ENCODE measurements around the gene YPEL2. TPM values are rescaled to one million over a fixed set of nuclear protein-coding genes. Genes with fewer than 3 reads are reported as not detected.
A peak's percentile ranks its signal among the peaks of the same experiment; 100 is the strongest.

The YPEL2 gene
- total and polyA plus RNA-seq, 2 donors: 7.0 to 10.6 TPM

DNA sequence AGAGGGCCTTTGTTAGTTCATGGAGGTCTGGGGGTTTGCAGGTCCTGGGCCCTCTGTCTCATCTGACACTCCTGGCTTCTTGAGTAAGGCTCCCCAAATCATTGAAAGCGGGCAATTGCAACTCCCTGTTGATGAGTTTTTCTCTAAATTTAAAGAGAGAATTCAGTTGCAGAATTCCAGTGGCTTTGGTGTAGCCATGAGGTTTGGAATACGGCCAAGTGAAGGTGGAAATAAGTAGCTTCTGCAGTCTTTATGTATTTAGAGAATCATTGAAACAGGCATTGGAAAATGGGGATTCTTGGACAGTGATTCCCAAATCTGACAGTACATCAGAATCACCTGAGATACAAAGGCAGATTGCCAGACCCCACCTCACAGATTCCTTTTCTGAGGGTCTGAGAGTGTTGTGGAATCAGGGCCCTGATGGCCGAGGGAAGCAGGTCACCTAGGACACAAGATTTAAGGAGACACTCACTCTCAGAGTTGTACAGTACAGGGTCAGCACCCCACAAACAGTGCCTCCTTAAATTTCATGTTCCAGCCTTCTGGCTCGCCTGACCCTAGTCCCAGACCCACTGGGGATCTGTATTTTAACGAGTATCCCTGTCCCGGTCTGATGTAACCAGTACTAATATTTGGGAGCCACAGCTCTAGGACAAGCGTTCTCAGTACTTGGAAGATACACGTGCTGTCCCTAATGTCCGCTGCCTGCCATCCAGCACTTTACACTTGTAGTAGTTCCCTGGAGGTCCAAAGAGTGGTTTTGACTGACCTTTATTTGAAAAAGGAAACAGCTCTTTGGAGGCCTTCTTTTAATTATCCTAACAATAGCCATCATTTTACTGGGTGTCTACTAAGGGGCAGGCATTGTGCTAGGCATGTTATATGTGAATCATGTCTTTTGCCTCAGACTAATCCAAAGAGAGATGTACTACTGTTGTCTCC lies 37.8 kb downstream of the YPEL2 start:
- 97% methylated on average over 9 of the region's 9 CpGs for WGBS
- Histone ChIP-seq H3K9me3 (ENCODE audit: control insufficient read depth in 2 of 2, insufficient read depth in 1 of 2, low read length in 1 of 2) (no peaks in the 10 kb centered on the region), H3K36me3 (ENCODE audit: control insufficient read depth in 2 of 2, insufficient read depth in 2 of 2, low read length in 1 of 2) (no peaks in the 10 kb centered on the region), H3K4me3 (ENCODE audit: low read length in 2 of 2) (no peak overlapping the region), H3K27ac (ENCODE audit: low read depth in 1 of 2, low read length in 1 of 2) (no peak overlapping the region), H3K4me1 (ENCODE audit: control insufficient read depth in 2 of 2, insufficient read depth in 2 of 2, low read length in 2 of 2) (peaks cover 14 to 58% of the 10 kb centered on the region in 2 donors), H3K27me3 (ENCODE audit: control insufficient read depth in 2 of 2, insufficient read depth in 1 of 2, low read length in 1 of 2) (no peaks in the 10 kb centered on the region)
- DNase-seq (ENCODE audit: low read depth in 6 of 9, low spot score in 9 of 9): no peak

DNA sequence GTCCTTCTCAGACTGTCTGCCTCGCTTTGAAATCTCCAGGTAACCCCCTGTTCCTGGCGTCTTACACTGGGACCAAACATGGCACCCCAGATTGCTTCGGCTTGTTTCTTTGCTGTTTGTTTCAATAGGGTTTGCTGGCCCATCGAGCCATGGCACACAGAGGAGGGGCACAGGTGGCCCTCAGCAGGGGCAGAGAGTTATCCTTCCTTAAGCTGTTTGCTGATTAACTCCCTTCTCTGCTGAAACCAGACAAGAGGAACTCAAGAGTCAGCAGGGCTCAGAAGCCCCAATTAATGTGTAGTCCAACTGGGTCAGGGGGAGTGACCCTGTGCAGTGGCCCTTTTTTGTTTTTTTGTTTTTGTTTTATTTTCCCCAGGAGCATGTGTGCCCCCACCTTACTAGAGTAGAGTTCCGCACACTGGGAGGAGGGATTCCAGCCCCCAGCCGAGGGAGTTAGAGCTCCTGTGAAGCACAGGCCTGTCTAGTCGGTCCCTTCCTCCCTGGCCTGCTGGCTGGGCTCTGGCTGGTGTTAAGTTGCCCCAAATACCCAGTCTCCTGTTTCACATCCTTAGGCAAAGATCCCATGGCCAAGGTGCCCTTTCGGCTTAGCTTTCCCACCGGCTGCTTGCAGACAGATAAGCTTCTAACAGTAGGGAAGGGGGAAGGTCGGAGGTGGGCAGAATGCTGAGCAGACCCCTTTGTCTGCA lies 39.3 kb downstream of the YPEL2 start:
- WGBS: 95% methylated on average over 10 of the region's 10 CpGs
- DNase-seq (ENCODE audit: low read depth in 6 of 9, low spot score in 9 of 9): no peak
- Histone ChIP-seq H3K36me3 (ENCODE audit: control insufficient read depth in 2 of 2, insufficient read depth in 2 of 2, low read length in 1 of 2) (no peaks in the 10 kb centered on the region), H3K9me3 (ENCODE audit: control insufficient read depth in 2 of 2, insufficient read depth in 1 of 2, low read length in 1 of 2) (no peaks in the 10 kb centered on the region), H3K4me3 (ENCODE audit: low read length in 2 of 2) (no peak overlapping the region), H3K27ac (ENCODE audit: low read depth in 1 of 2, low read length in 1 of 2) (peak overlapping the region; percentile 4 to 26), H3K27me3 (ENCODE audit: control insufficient read depth in 2 of 2, insufficient read depth in 1 of 2, low read length in 1 of 2) (no peaks in the 10 kb centered on the region), H3K4me1 (ENCODE audit: control insufficient read depth in 2 of 2, insufficient read depth in 2 of 2, low read length in 2 of 2) (peaks cover 7 to 44% of the 10 kb centered on the region in 2 donors)

GRCh38 chr17:59371416-59372100 lies 40.1 kb downstream of the YPEL2 start:
- no peaks in the 10 kb centered on the region for H3K36me3 ChIP-seq (ENCODE audit: control insufficient read depth in 2 of 2, insufficient read depth in 2 of 2, low read length in 1 of 2)
- no peaks in the 10 kb centered on the region for H3K27me3 ChIP-seq (ENCODE audit: control insufficient read depth in 2 of 2, insufficient read depth in 1 of 2, low read length in 1 of 2)
- peak overlapping the region; percentile 26 to 33 for H3K27ac ChIP-seq (ENCODE audit: low read depth in 1 of 2, low read length in 1 of 2)
- DNase-seq (ENCODE audit: low read depth in 6 of 9, low spot score in 9 of 9): no peak
- WGBS: 93% methylated on average over 5 of the region's 5 CpGs
- no peaks in the 10 kb centered on the region for H3K9me3 ChIP-seq (ENCODE audit: control insufficient read depth in 2 of 2, insufficient read depth in 1 of 2, low read length in 1 of 2)
- H3K4me3 ChIP-seq (ENCODE audit: low read length in 2 of 2): no peak overlapping the region
- peaks cover 3 to 36% of the 10 kb centered on the region in 2 donors for H3K4me1 ChIP-seq (ENCODE audit: control insufficient read depth in 2 of 2, insufficient read depth in 2 of 2, low read length in 2 of 2)

- H3K36me3 ChIP-seq (ENCODE audit: control insufficient read depth in 2 of 2, insufficient read depth in 2 of 2, low read length in 1 of 2): no peaks in the 10 kb centered on the region
- WGBS: 63% methylated on average over 2 of the region's 2 CpGs
- H3K27ac ChIP-seq (ENCODE audit: low read depth in 1 of 2, low read length in 1 of 2): peak overlapping the region; percentile 48 to 75
- H3K27me3 ChIP-seq (ENCODE audit: control insufficient read depth in 2 of 2, insufficient read depth in 1 of 2, low read length in 1 of 2): no peaks in the 10 kb centered on the region
- no peak overlapping the region for H3K4me3 ChIP-seq (ENCODE audit: low read length in 2 of 2)
- no peaks in the 10 kb centered on the region for H3K9me3 ChIP-seq (ENCODE audit: control insufficient read depth in 2 of 2, insufficient read depth in 1 of 2, low read length in 1 of 2)
- DNase-seq (ENCODE audit: low read depth in 6 of 9, low spot score in 9 of 9): no peak
- peaks cover 3 to 29% of the 10 kb centered on the region in 2 donors for H3K4me1 ChIP-seq (ENCODE audit: control insufficient read depth in 2 of 2, insufficient read depth in 2 of 2, low read length in 2 of 2)
Observed at GRCh38 chr17:59372138-59372751, 40.8 kb downstream of the YPEL2 start.

- Histone ChIP-seq H3K27me3 (ENCODE audit: control insufficient read depth in 2 of 2, insufficient read depth in 1 of 2, low read length in 1 of 2) (no peaks in the 10 kb centered on the region), H3K4me3 (ENCODE audit: low read length in 2 of 2) (no peak overlapping the region), H3K4me1 (ENCODE audit: control insufficient read depth in 2 of 2, insufficient read depth in 2 of 2, low read length in 2 of 2) (peaks cover 3 to 29% of the 10 kb centered on the region in 2 donors), H3K27ac (ENCODE audit: low read depth in 1 of 2, low read length in 1 of 2) (peak overlapping the region in 1 of 2 donors; percentile 64), H3K9me3 (ENCODE audit: control insufficient read depth in 2 of 2, insufficient read depth in 1 of 2, low read length in 1 of 2) (no peaks in the 10 kb centered on the region), H3K36me3 (ENCODE audit: control insufficient read depth in 2 of 2, insufficient read depth in 2 of 2, low read length in 1 of 2) (no peaks in the 10 kb centered on the region)
- DNase-seq (ENCODE audit: low read depth in 6 of 9, low spot score in 9 of 9): no peak
- WGBS: 87% methylated on average over 5 of the region's 5 CpGs
Observed at GRCh38 chr17:59373882-59374495, 42.5 kb downstream of the YPEL2 start.

DNA sequence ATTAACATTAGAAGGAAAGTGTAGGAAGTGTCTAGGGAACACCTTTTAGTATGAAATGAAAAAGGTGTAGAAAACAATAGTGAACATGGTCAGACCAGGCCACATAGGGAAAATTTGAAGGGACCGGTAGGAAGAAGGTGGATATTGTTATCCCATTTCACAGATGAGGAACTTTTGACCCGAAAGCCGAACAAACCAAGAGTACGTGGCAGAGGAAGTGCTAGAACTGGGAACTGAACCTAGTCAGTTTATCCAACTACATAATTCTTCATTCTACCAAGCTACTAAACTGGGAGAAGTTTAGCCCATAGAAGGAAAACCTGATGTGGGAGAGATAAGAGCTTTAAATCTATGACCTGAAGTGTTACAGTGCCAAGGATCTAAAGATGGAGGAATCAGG lies 43.2 kb downstream of the YPEL2 start:
- WGBS: 95% methylated on average over 4 of the region's 4 CpGs
- no peaks in the 10 kb centered on the region for H3K27me3 ChIP-seq (ENCODE audit: control insufficient read depth in 2 of 2, insufficient read depth in 1 of 2, low read length in 1 of 2)
- H3K4me3 ChIP-seq (ENCODE audit: low read length in 2 of 2): no peak overlapping the region
- no peaks in the 10 kb centered on the region for H3K36me3 ChIP-seq (ENCODE audit: control insufficient read depth in 2 of 2, insufficient read depth in 2 of 2, low read length in 1 of 2)
- H3K4me1 ChIP-seq (ENCODE audit: control insufficient read depth in 2 of 2, insufficient read depth in 2 of 2, low read length in 2 of 2): peaks cover 3 to 29% of the 10 kb centered on the region in 2 donors
- no peak for DNase-seq (ENCODE audit: low read depth in 6 of 9, low spot score in 9 of 9)
- H3K9me3 ChIP-seq (ENCODE audit: control insufficient read depth in 2 of 2, insufficient read depth in 1 of 2, low read length in 1 of 2): no peaks in the 10 kb centered on the region
- no peak overlapping the region for H3K27ac ChIP-seq (ENCODE audit: low read depth in 1 of 2, low read length in 1 of 2)

DNA sequence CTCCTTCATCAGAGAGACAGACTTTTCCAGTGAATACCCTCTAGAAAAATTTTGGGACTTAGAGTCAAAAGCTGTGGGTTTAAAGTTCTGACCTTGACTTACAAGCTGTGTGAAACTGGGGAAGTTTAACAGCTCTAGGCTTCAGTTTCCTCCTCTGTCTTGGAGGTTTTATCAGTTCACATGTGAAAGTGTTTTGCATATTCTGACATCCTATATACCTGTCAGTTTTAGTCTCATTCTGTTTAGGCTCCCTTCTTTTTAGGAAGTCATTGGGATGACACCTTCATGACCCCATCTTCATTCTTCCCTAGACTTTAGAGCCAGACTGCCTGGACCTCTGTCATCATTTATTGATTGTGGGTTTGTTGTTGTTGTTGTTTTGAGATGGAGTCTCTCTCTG lies 44.4 kb downstream of the YPEL2 start:
- Histone ChIP-seq H3K4me3 (ENCODE audit: low read length in 2 of 2) (no peak overlapping the region), H3K4me1 (ENCODE audit: control insufficient read depth in 2 of 2, insufficient read depth in 2 of 2, low read length in 2 of 2) (peaks cover 3 to 28% of the 10 kb centered on the region in 2 donors), H3K36me3 (ENCODE audit: control insufficient read depth in 2 of 2, insufficient read depth in 2 of 2, low read length in 1 of 2) (no peaks in the 10 kb centered on the region), H3K9me3 (ENCODE audit: control insufficient read depth in 2 of 2, insufficient read depth in 1 of 2, low read length in 1 of 2) (no peaks in the 10 kb centered on the region), H3K27ac (ENCODE audit: low read depth in 1 of 2, low read length in 1 of 2) (no peak overlapping the region), H3K27me3 (ENCODE audit: control insufficient read depth in 2 of 2, insufficient read depth in 1 of 2, low read length in 1 of 2) (no peaks in the 10 kb centered on the region)
- DNase-seq (ENCODE audit: low read depth in 6 of 9, low spot score in 9 of 9): no peak

- H3K4me1 ChIP-seq (ENCODE audit: control insufficient read depth in 2 of 2, insufficient read depth in 2 of 2, low read length in 2 of 2): peaks cover 3 to 23% of the 10 kb centered on the region in 2 donors
- no peak overlapping the region for H3K4me3 ChIP-seq (ENCODE audit: low read length in 2 of 2)
- DNase-seq (ENCODE audit: low read depth in 6 of 9, low spot score in 9 of 9): no peak
- peaks cover 0 to 2% of the 10 kb centered on the region in 2 donors for H3K36me3 ChIP-seq (ENCODE audit: control insufficient read depth in 2 of 2, insufficient read depth in 2 of 2, low read length in 1 of 2)
- WGBS: 99% methylated on average over 5 of the region's 5 CpGs
- H3K9me3 ChIP-seq (ENCODE audit: control insufficient read depth in 2 of 2, insufficient read depth in 1 of 2, low read length in 1 of 2): no peaks in the 10 kb centered on the region
- H3K27me3 ChIP-seq (ENCODE audit: control insufficient read depth in 2 of 2, insufficient read depth in 1 of 2, low read length in 1 of 2): no peaks in the 10 kb centered on the region
- H3K27ac ChIP-seq (ENCODE audit: low read depth in 1 of 2, low read length in 1 of 2): no peak overlapping the region
Observed at GRCh38 chr17:59376506-59376905, 45.1 kb downstream of the YPEL2 start.

All from thymus (tissue), 11 donors.